ENCODE data around the gene IGSF1.

DNA sequence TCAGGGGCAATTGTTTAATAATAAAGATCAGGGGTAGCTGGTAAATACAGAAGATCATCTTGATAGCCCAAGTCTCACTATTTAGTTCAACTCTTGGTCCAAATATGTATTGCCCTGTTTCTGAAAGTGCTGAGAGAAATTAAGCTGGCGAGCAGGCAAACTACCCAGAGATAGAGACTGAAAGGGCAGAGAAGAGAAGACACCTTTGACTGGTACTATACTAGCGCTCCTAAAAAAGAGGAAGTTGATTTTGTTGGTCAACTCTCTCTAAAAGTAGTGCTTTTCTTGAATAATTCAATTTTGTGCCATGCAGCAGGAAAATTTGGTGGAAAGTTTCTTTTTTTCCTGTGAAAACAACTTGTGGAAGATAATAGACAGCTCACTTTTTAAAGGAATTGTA is 64.0 kb downstream of the IGSF1 start:
- TF ChIP-seq POLR2A (IDR thresholded peaks at IDR 0.05): no peak
- TF ChIP-seq, protein P1, sequence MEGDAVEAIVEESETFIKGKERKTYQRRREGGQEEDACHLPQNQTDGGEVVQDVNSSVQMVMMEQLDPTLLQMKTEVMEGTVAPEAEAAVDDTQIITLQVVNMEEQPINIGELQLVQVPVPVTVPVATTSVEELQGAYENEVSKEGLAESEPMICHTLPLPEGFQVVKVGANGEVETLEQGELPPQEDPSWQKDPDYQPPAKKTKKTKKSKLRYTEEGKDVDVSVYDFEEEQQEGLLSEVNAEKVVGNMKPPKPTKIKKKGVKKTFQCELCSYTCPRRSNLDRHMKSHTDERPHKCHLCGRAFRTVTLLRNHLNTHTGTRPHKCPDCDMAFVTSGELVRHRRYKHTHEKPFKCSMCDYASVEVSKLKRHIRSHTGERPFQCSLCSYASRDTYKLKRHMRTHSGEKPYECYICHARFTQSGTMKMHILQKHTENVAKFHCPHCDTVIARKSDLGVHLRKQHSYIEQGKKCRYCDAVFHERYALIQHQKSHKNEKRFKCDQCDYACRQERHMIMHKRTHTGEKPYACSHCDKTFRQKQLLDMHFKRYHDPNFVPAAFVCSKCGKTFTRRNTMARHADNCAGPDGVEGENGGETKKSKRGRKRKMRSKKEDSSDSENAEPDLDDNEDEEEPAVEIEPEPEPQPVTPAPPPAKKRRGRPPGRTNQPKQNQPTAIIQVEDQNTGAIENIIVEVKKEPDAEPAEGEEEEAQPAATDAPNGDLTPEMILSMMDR (IDR thresholded peaks at IDR 0.05): no peak

Measured in thyroid gland (tissue), 4 donors.